ENCODE results near the gene SNX8.

The SNX8 gene

DNA sequence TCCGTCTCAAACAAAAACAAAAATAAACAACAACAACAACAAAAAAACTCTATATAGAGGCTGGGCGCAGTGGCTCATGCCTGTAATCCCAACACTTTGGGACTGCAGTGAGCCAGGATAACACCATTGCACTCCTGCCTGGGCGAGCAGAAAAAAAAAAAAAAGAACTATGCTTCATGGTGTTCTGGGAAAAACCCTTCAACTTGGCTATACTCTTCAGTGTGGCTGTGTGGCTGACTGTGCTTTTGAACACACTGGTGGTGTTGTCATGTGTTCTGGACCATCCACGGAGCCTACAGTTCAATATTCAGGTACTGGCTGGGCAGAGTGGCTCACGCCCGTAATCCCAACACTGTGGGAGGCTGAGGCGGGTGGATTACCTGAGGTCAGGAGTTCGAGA, 26.5 kb downstream of the SNX8 start:
- TF ChIP-seq, protein P1, sequence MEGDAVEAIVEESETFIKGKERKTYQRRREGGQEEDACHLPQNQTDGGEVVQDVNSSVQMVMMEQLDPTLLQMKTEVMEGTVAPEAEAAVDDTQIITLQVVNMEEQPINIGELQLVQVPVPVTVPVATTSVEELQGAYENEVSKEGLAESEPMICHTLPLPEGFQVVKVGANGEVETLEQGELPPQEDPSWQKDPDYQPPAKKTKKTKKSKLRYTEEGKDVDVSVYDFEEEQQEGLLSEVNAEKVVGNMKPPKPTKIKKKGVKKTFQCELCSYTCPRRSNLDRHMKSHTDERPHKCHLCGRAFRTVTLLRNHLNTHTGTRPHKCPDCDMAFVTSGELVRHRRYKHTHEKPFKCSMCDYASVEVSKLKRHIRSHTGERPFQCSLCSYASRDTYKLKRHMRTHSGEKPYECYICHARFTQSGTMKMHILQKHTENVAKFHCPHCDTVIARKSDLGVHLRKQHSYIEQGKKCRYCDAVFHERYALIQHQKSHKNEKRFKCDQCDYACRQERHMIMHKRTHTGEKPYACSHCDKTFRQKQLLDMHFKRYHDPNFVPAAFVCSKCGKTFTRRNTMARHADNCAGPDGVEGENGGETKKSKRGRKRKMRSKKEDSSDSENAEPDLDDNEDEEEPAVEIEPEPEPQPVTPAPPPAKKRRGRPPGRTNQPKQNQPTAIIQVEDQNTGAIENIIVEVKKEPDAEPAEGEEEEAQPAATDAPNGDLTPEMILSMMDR (conservative IDR thresholded peaks at IDR 0.05), result no peak
- H3K27ac ChIP-seq, result no peak overlapping the region

- TF ChIP-seq, protein P1 (conservative IDR thresholded peaks at IDR 0.05), result no peak
- no peak overlapping the region for H3K27ac ChIP-seq
Observed at GRCh38 chr7:2283074-2283473, 31.2 kb downstream of the SNX8 start.

GRCh38 chr7:2282185-2282751, 32.0 kb downstream of the SNX8 start:
- TF ChIP-seq, protein P1 (conservative IDR thresholded peaks at IDR 0.05), result no peak
- H3K27ac ChIP-seq, result peak overlapping the region; percentile 11; the same call in 1 of the 2 replicates

DNA sequence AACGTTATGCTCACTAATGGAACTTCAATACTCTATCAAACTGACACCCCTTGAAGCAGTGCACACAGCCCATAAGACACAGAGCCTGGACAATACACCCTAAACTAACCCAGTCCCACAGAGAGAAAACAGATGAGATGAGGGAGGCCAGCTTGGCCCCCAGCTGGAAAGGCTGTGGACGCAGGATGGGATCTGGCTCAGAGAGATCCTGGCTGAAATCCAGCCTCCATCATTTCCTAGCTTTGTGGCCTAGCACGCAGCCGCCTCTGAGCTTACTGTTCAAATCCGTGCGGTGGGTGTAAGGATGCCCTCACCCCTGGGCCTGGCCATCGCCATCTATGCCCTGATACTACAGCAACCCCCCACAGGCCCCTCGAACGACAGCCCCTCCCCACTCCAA, 32.7 kb downstream of the SNX8 start:
- TF ChIP-seq, protein P1 (conservative IDR thresholded peaks at IDR 0.05), result no peak
- peak overlapping the region; percentile 11; the same call in 1 of the 2 replicates for H3K27ac ChIP-seq

- peak overlapping the region; percentile 63 for H3K27ac ChIP-seq
Observed at GRCh38 chr7:2280424-2280823, 33.8 kb downstream of the SNX8 start.

GRCh38 chr7:2279896-2280295, 34.3 kb downstream of the SNX8 start:
- peak overlapping the region; percentile 63 for H3K27ac ChIP-seq

More at GRCh38 chr7:2280424-2280823, 33.8 kb downstream of the SNX8 start:
- TF ChIP-seq, protein P1 (conservative IDR thresholded peaks at IDR 0.05), result no peak

GRCh38 chr7:2278026-2278425, 36.2 kb downstream of the SNX8 start:
- TF ChIP-seq, protein P1 (conservative IDR thresholded peaks at IDR 0.05), result no peak
- H3K27ac ChIP-seq, result no peak overlapping the region

More at GRCh38 chr7:2279896-2280295, 34.3 kb downstream of the SNX8 start:
- TF ChIP-seq, protein P1 (conservative IDR thresholded peaks at IDR 0.05), result no peak
